SK-N-SH treated with all-trans-retinoic acid at 6 μM for 48 hours (cell line): ENCODE data around the gene FAM13A.

Source experiments
- ATAC-seq: fragments of 200-7000 bp; cut with Tn5 transposase; 3 replicates; pipeline ENCODE4 v1.9.1; 2020; ENCODE audit warnings: mild to moderate bottlenecking, moderate library complexity
- ARNTL ChIP-seq: fragments of 450-650 bp; formaldehyde crosslinking; IDR thresholded peaks from 2 replicates; pipeline ENCODE4 v1.5.0; 2020; ENCODE audit warnings: low read depth, mild to moderate bottlenecking, moderate library complexity, borderline replicate concordance
- CREB5 ChIP-seq: fragments of 250-450 bp; sonication (Bioruptor Pico); IDR thresholded peaks from 2 replicates; pipeline ENCODE4 v1.5.1; 2020; ENCODE audit warnings: low read depth, mild to moderate bottlenecking, moderate library complexity
- CSDC2 ChIP-seq: fragments of 250-450 bp; sonication (Bioruptor Pico); IDR thresholded peaks from 2 replicates; pipeline ENCODE4 v1.5.0; 2020; ENCODE audit warnings: mild to moderate bottlenecking, moderate library complexity
- ESRRG ChIP-seq: fragments of 250-450 bp; sonication (Bioruptor Pico); IDR thresholded peaks from 2 replicates; pipeline ENCODE4 v1.6.1; 2021; ENCODE audit warnings: mild to moderate bottlenecking
- GLIS3 ChIP-seq: fragments of 250-450 bp; sonication (Bioruptor Pico); IDR thresholded peaks from 2 replicates; pipeline ENCODE4 v1.5.0; 2020; ENCODE audit warnings: mild to moderate bottlenecking, moderate library complexity
- ISL1 ChIP-seq: fragments of 250-450 bp; sonication (Bioruptor Pico); IDR thresholded peaks from 2 replicates; pipeline ENCODE4 v2.1.2; 2022; ENCODE audit warnings: mild to moderate bottlenecking, moderate library complexity
- OSR1 ChIP-seq: fragments of 250-450 bp; sonication (Bioruptor Pico); IDR thresholded peaks from 2 replicates; pipeline ENCODE4 v1.8.0; 2022; ENCODE audit warnings: moderate library complexity, mild to moderate bottlenecking, inconsistent platforms
- PATZ1 ChIP-seq: fragments of 250-450 bp; sonication (Bioruptor Pico); IDR thresholded peaks from 2 replicates; pipeline ENCODE4 v1.8.0; 2020; ENCODE audit warnings: mild to moderate bottlenecking, moderate library complexity, borderline replicate concordance
- POU6F1 ChIP-seq: fragments of 250-450 bp; sonication (Bioruptor Pico); IDR thresholded peaks from 2 replicates; pipeline ENCODE4 v1.8.0; 2021; ENCODE audit warnings: low read depth, mild to moderate bottlenecking, moderate library complexity, borderline replicate concordance
- PPARA ChIP-seq: fragments of 250-450 bp; sonication (Bioruptor Pico); IDR thresholded peaks from 2 replicates; pipeline ENCODE4 v1.5.0; 2020; ENCODE audit warnings: mild to moderate bottlenecking, borderline replicate concordance
- RARB ChIP-seq: fragments of 250-450 bp; sonication (Bioruptor Pico); IDR thresholded peaks from 2 replicates; pipeline ENCODE4 v1.8.0; 2021; ENCODE audit warnings: mild to moderate bottlenecking, moderate library complexity
- SNAI2 ChIP-seq: fragments of 250-450 bp; sonication (Bioruptor Pico); IDR thresholded peaks from 2 replicates; pipeline ENCODE4 v1.5.0; 2020; ENCODE audit warnings: mild to moderate bottlenecking, moderate library complexity
- TCF4 ChIP-seq: fragments of 250-450 bp; sonication (Bioruptor Pico); IDR thresholded peaks from 2 replicates; pipeline ENCODE4 v1.8.0; 2021; ENCODE audit warnings: mild to moderate bottlenecking, moderate library complexity, borderline replicate concordance
- TOX ChIP-seq: fragments of 250-450 bp; sonication (Bioruptor Pico); IDR thresholded peaks from 2 replicates; pipeline ENCODE4 v1.8.0; 2021; ENCODE audit warnings: mild to moderate bottlenecking, moderate library complexity, borderline replicate concordance
- TSHZ2 ChIP-seq: fragments of 250-450 bp; sonication (Bioruptor Pico); IDR thresholded peaks from 2 replicates; pipeline ENCODE4 v1.5.0; 2020; ENCODE audit warnings: mild to moderate bottlenecking, moderate library complexity
- ZC3H10 ChIP-seq: fragments of 250-450 bp; sonication (Bioruptor Pico); IDR thresholded peaks from 2 replicates; pipeline ENCODE4 v1.5.1; 2021; ENCODE audit warnings: mild to moderate bottlenecking, moderate library complexity
- ZFP3 ChIP-seq: fragments of 250-450 bp; sonication (Bioruptor Pico); IDR thresholded peaks from 2 replicates; pipeline ENCODE4 v1.5.0; 2020; ENCODE audit warnings: mild to moderate bottlenecking, moderate library complexity
- ZFP30 ChIP-seq: fragments of 450-650 bp; formaldehyde crosslinking; IDR thresholded peaks from 2 replicates; pipeline ENCODE4 v1.5.0; 2022; ENCODE audit warnings: mild to moderate bottlenecking, moderate library complexity
- ZNF565 ChIP-seq: fragments of 450-650 bp; formaldehyde crosslinking; conservative IDR thresholded peaks from 2 replicates; pipeline ENCODE4 v1.5.0; 2020; ENCODE audit warnings: low read depth, mild to moderate bottlenecking, moderate library complexity
- ZNF70 ChIP-seq: fragments of 450-650 bp; formaldehyde crosslinking; IDR thresholded peaks from 2 replicates; pipeline ENCODE4 v1.5.0; 2020; ENCODE audit warnings: mild to moderate bottlenecking, moderate library complexity
- ZNF8 ChIP-seq: fragments of 450-650 bp; formaldehyde crosslinking; IDR thresholded peaks from 2 replicates; pipeline ENCODE4 v1.5.0; 2020; ENCODE audit warnings: mild to moderate bottlenecking, moderate library complexity

The FAM13A gene

GRCh38 chr4:88841635-88842034, 215.3 kb downstream of the FAM13A start:
- TF ChIP-seq GLIS3 (CRISPR knock-in tag) (no peak), ZC3H10 (CRISPR knock-in tag) (no peak), POU6F1 (CRISPR knock-in tag) (no peak), ARNTL (CRISPR knock-in tag) (no peak), TCF4 (CRISPR knock-in tag) (no peak), TOX (CRISPR knock-in tag) (no peak), ZNF8 (no peak), SNAI2 (no peak), CREB5 (CRISPR knock-in tag) (no peak), ESRRG (CRISPR knock-in tag) (no peak), ZFP3 (CRISPR knock-in tag) (no peak)
- no peak for ATAC-seq

- no peak for TF ChIP-seq TCF4 (CRISPR knock-in tag)
- no peak for TF ChIP-seq ZNF565 (CRISPR knock-in tag)
- TF ChIP-seq ESRRG (CRISPR knock-in tag): no peak
- no peak for TF ChIP-seq GLIS3 (CRISPR knock-in tag)
- no peak for TF ChIP-seq PPARA (CRISPR knock-in tag)
- no peak for TF ChIP-seq ZFP30
- no peak for TF ChIP-seq RARB
- TF ChIP-seq CREB5 (CRISPR knock-in tag): no peak
- TF ChIP-seq TOX (CRISPR knock-in tag): no peak
- TF ChIP-seq ZFP3 (CRISPR knock-in tag): no peak
- no peak for TF ChIP-seq ARNTL (CRISPR knock-in tag)
- no peak for TF ChIP-seq POU6F1 (CRISPR knock-in tag)
- no peak for ATAC-seq
Observed at GRCh38 chr4:88836216-88836615, 220.8 kb downstream of the FAM13A start.

- no peak for TF ChIP-seq PPARA (CRISPR knock-in tag)
- TF ChIP-seq POU6F1 (CRISPR knock-in tag): no peak
- no peak for TF ChIP-seq CREB5 (CRISPR knock-in tag)
- no peak for TF ChIP-seq ARNTL (CRISPR knock-in tag)
- no peak for TF ChIP-seq ZNF8
- no peak for TF ChIP-seq PATZ1 (CRISPR knock-in tag)
- no peak for TF ChIP-seq GLIS3 (CRISPR knock-in tag)
- TF ChIP-seq CSDC2 (CRISPR knock-in tag): no peak
- no peak for TF ChIP-seq ZC3H10 (CRISPR knock-in tag)
- no peak for TF ChIP-seq ZNF565 (CRISPR knock-in tag)
- TF ChIP-seq ZNF70: no peak
- no peak for TF ChIP-seq ISL1 (CRISPR knock-in tag)
- TF ChIP-seq OSR1 (CRISPR knock-in tag): no peak
- no peak for TF ChIP-seq TCF4 (CRISPR knock-in tag)
- TF ChIP-seq ESRRG (CRISPR knock-in tag): no peak
- TF ChIP-seq RARB: no peak
- TF ChIP-seq TSHZ2 (CRISPR knock-in tag): no peak
- TF ChIP-seq, all 23 proteins: peak for 0
- ATAC-seq: no peak
Observed at GRCh38 chr4:88831031-88831430, 226.0 kb downstream of the FAM13A start.
